Astrocyte (in vitro differentiated cells and primary cell): ENCODE results near the gene FGF22.

ENCODE experiments used
- EZH2 ChIP-seq: IDR thresholded peaks from 2 replicates; pipeline ENCODE4 v1.6.1; 2012; ENCODE audit warnings: mild to moderate bottlenecking, low read length, inconsistent platforms; ENCODE audit not compliant: insufficient read depth
- TF ChIP-seq, protein P1 (sequence below): IDR thresholded peaks from 2 replicates; pipeline ENCODE4 v1.5.1; 2011; ENCODE audit warnings: low read depth, mild to moderate bottlenecking, inconsistent platforms, low read length, moderate library complexity; ENCODE audit not compliant: insufficient read depth

DNA sequence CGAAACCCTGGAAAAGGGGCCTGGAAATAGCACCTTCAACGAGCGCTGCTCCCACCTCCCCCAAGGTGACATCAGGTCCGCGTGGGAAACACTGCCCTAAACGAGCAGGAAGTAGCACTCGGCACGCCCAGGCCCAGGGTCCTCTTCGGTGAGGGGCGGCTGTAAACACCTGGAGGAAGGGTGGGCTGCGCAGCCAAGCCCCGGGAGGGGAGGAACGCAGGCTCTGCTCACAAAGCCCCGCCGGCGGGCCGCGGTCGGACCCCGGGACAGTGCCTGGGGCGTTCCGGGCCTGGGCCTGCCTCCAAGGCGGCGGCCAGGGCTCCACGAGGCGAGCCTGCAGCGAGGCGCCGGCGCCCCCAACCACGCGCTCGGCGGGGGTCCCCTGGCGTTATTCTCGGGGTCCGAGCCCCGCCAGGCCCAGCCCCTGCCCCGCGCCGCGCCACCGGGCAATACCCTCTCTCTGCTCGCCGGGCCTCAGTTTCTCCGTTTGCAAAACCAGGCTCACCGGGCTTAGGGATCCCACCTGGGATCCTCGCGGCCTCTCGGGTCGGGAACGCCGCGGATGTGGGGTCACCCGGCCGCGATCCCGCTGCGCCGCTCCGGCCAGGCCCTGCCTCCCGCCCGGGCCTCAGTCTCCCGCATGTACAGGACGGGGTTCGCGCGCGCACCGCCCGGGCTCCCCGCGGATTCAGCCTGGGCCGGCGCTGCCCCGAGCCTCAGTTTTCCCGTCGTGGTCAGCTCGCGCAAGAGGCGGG is 22.7 kb downstream of the FGF22 start:
- TF ChIP-seq, protein P1, sequence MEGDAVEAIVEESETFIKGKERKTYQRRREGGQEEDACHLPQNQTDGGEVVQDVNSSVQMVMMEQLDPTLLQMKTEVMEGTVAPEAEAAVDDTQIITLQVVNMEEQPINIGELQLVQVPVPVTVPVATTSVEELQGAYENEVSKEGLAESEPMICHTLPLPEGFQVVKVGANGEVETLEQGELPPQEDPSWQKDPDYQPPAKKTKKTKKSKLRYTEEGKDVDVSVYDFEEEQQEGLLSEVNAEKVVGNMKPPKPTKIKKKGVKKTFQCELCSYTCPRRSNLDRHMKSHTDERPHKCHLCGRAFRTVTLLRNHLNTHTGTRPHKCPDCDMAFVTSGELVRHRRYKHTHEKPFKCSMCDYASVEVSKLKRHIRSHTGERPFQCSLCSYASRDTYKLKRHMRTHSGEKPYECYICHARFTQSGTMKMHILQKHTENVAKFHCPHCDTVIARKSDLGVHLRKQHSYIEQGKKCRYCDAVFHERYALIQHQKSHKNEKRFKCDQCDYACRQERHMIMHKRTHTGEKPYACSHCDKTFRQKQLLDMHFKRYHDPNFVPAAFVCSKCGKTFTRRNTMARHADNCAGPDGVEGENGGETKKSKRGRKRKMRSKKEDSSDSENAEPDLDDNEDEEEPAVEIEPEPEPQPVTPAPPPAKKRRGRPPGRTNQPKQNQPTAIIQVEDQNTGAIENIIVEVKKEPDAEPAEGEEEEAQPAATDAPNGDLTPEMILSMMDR: no peak
- TF ChIP-seq EZH2: no peak
